H9 (cell line): ENCODE results near the gene WHAMM. TPM values are rescaled to one million over a fixed set of nuclear protein-coding genes. Genes with fewer than 3 reads are reported as not detected.

ENCODE experiments used
- DNase-seq: peaks from one replicate; pipeline ENCODE4 v3.0.0-alpha.2; 2017
- H2AFZ ChIP-seq: one replicate; pipeline ENCODE4 v1.6.1; 2013; ENCODE audit warnings: mild to moderate bottlenecking, low read length, control low read depth, moderate library complexity
- H2AK5ac ChIP-seq: 2 replicates; pipeline ENCODE4 v1.6.1; 2013; ENCODE audit warnings: low read length, control low read depth, mixed read lengths; ENCODE audit not compliant: insufficient read length
- H2BK120ac ChIP-seq: one replicate; pipeline ENCODE4 v1.6.1; 2013; ENCODE audit warnings: low read depth, mild to moderate bottlenecking, low read length, control low read depth, inconsistent platforms; ENCODE audit not compliant: poor library complexity, severe bottlenecking
- H2BK12ac ChIP-seq: 2 replicates; pipeline ENCODE4 v1.6.1; 2013; ENCODE audit warnings: low read length, control low read depth, mixed read lengths, low read depth; ENCODE audit not compliant: insufficient read length
- H2BK15ac ChIP-seq: 2 replicates; pipeline ENCODE4 v1.6.1; 2013; ENCODE audit warnings: low read depth, low read length, control low read depth
- H2BK20ac ChIP-seq: one replicate; pipeline ENCODE4 v1.6.1; 2013; ENCODE audit warnings: low read depth, mild to moderate bottlenecking, low read length, control low read depth, inconsistent platforms; ENCODE audit not compliant: poor library complexity, severe bottlenecking
- H2BK5ac ChIP-seq: 2 replicates; pipeline ENCODE4 v1.6.1; 2013; ENCODE audit warnings: low read length, control low read depth, mixed read lengths; ENCODE audit not compliant: insufficient read length
- H3K14ac ChIP-seq: 2 replicates; pipeline ENCODE4 v1.6.1; 2013; ENCODE audit warnings: low read length, control low read depth; ENCODE audit not compliant: insufficient read depth
- H3K18ac ChIP-seq: 2 replicates; pipeline ENCODE4 v1.6.1; 2013; ENCODE audit warnings: low read depth, mild to moderate bottlenecking, mixed read lengths, low read length, control low read depth; ENCODE audit not compliant: insufficient read length
- H3K23ac ChIP-seq: 2 replicates; pipeline ENCODE4 v1.6.1; 2013; ENCODE audit warnings: low read length, control low read depth, mixed read lengths, low read depth; ENCODE audit not compliant: insufficient read length
- H3K23me2 ChIP-seq: 2 replicates; pipeline ENCODE4 v1.6.1; 2013; ENCODE audit warnings: low read depth, mild to moderate bottlenecking, mixed read lengths, low read length, control low read depth; ENCODE audit not compliant: insufficient read length, poor library complexity, severe bottlenecking
- H3K27ac ChIP-seq: 2 replicates; pipeline ENCODE4 v1.5.1; 2013; ENCODE audit warnings: low read length, control low read depth, mixed read lengths, low read depth; ENCODE audit not compliant: insufficient read length
- H3K27me3 ChIP-seq: 2 replicates; pipeline ENCODE4 v1.6.1; 2013; ENCODE audit warnings: low read length, control low read depth, inconsistent platforms; ENCODE audit not compliant: insufficient read depth
- H3K4ac ChIP-seq: 2 replicates; pipeline ENCODE4 v1.6.1; 2013; ENCODE audit warnings: low read depth, mild to moderate bottlenecking, control low read depth, inconsistent platforms, low read length, moderate library complexity
- H3K4me1 ChIP-seq: 2 replicates; pipeline ENCODE4 v1.6.1; 2013; ENCODE audit warnings: low read length, control low read depth, inconsistent platforms; ENCODE audit not compliant: insufficient read depth
- H3K4me2 ChIP-seq: 2 replicates; pipeline ENCODE4 v1.6.1; 2013; ENCODE audit warnings: low read length, control low read depth, mixed read lengths; ENCODE audit not compliant: insufficient read length, insufficient read depth
- H3K56ac ChIP-seq: 2 replicates; pipeline ENCODE4 v1.6.1; 2013; ENCODE audit warnings: low read depth, mild to moderate bottlenecking, mixed read lengths, low read length, control low read depth; ENCODE audit not compliant: insufficient read length
- H3K79me1 ChIP-seq: 2 replicates; pipeline ENCODE4 v1.6.1; 2013; ENCODE audit warnings: low read depth, mild to moderate bottlenecking, moderate library complexity, low read length, control low read depth, inconsistent platforms; ENCODE audit not compliant: insufficient read depth, poor library complexity, severe bottlenecking
- H3K79me2 ChIP-seq: 2 replicates; pipeline ENCODE4 v1.6.1; 2013; ENCODE audit warnings: low read length, control low read depth, inconsistent platforms; ENCODE audit not compliant: insufficient read depth
- H3K9ac ChIP-seq: 2 replicates; pipeline ENCODE4 v1.6.1; 2013; ENCODE audit warnings: low read length, control low read depth, mixed read lengths; ENCODE audit not compliant: insufficient read length; ENCODE audit errors: extremely low read depth
- H3K9me3 ChIP-seq: one replicate; pipeline ENCODE4 v1.6.1; 2013; ENCODE audit warnings: low read depth, low read length, inconsistent platforms; ENCODE audit not compliant: control insufficient read depth
- H3T11ph ChIP-seq: one replicate; pipeline ENCODE4 v1.6.1; 2013; ENCODE audit warnings: mild to moderate bottlenecking, low read length, control low read depth, inconsistent platforms
- H4K20me1 ChIP-seq: one replicate; pipeline ENCODE4 v1.6.1; 2013; ENCODE audit not compliant: control insufficient read depth, insufficient read length, insufficient read depth
- H4K5ac ChIP-seq: 2 replicates; pipeline ENCODE4 v1.6.1; 2013; ENCODE audit warnings: low read depth, mild to moderate bottlenecking, mixed read lengths, low read length, control low read depth; ENCODE audit not compliant: insufficient read length
- H4K8ac ChIP-seq: replicated peaks from 2 replicates; pipeline ENCODE4 v1.6.1; 2013; ENCODE audit warnings: low read length, control low read depth, mixed read lengths, low read depth; ENCODE audit not compliant: insufficient read length
- H4K91ac ChIP-seq: 2 replicates; pipeline ENCODE4 v1.6.1; 2013; ENCODE audit warnings: low read depth, mild to moderate bottlenecking, moderate library complexity, mixed read lengths, low read length, control low read depth; ENCODE audit not compliant: insufficient read length
- H3K27ac Mint-ChIP-seq, 3 experiments: 2 replicates in 2 of 3; 3 replicates in 1 of 3; pipeline ENCODE4 v1.8.0; 2020 to 2021; ENCODE audit warnings: mixed read lengths in 3 of 3, mild to moderate bottlenecking in 1 of 3, moderate library complexity in 1 of 3
- H3K27me3 Mint-ChIP-seq: 2 replicates; pipeline ENCODE4 v1.8.0; 2021; ENCODE audit warnings: low read depth, mild to moderate bottlenecking, moderate library complexity, mixed read lengths
- H3K36me3 Mint-ChIP-seq, 3 experiments: 2 replicates in 2 of 3; 3 replicates in 1 of 3; pipeline ENCODE4 v1.8.0; 2020 to 2021; ENCODE audit warnings: low read depth in 3 of 3, mixed read lengths in 3 of 3; ENCODE audit not compliant: insufficient read depth in 1 of 3
- H3K4me1 Mint-ChIP-seq, 2 experiments: 2 replicates each; pipeline ENCODE4 v1.8.0; 2020; ENCODE audit warnings: mixed read lengths in 2 of 2
- H3K4me3 Mint-ChIP-seq, 2 experiments: 2 replicates in 1 of 2; 3 replicates in 1 of 2; pipeline ENCODE4 v1.8.0; 2020 to 2021; ENCODE audit warnings: mild to moderate bottlenecking in 2 of 2, mixed read lengths in 2 of 2, moderate library complexity in 1 of 2
- H3K9me3 Mint-ChIP-seq, 2 experiments: 2 replicates in 1 of 2; 3 replicates in 1 of 2; pipeline ENCODE4 v1.8.0; 2020; ENCODE audit warnings: mild to moderate bottlenecking in 2 of 2, mixed read lengths in 2 of 2, moderate library complexity in 1 of 2
- whole genome bisulfite sequencing: extraction: QIAGEN DNeasy Blood & Tissue Kit; methylation state at CpG from one replicate; pipeline ENCODE4 v1.1.7; 2013; ENCODE audit warnings: missing lambda C conversion rate, low lambda C conversion rate, mixed read lengths; ENCODE audit not compliant: insufficient read length; ENCODE audit errors: extremely low coverage; 5-methylcytosine and 5-hydroxymethylcytosine counted together
- total RNA-seq: library from RNA; stranded (reverse); gene quantifications from 2 replicates; pipeline ENCODE4 v1.2.1, GENCODE V29; 2021
- TF ChIP-seq, protein P1 (sequence below): fragments of 200-600 bp; sonication (generic); conservative IDR thresholded peaks from 3 replicates; pipeline ENCODE4 v1.8.0; 2021; ENCODE audit warnings: antibody characterized with exemption, mild to moderate bottlenecking

WHAMM gene
- total RNA-seq, 1 experiment from 2014 or later = 3.0 TPM

DNA sequence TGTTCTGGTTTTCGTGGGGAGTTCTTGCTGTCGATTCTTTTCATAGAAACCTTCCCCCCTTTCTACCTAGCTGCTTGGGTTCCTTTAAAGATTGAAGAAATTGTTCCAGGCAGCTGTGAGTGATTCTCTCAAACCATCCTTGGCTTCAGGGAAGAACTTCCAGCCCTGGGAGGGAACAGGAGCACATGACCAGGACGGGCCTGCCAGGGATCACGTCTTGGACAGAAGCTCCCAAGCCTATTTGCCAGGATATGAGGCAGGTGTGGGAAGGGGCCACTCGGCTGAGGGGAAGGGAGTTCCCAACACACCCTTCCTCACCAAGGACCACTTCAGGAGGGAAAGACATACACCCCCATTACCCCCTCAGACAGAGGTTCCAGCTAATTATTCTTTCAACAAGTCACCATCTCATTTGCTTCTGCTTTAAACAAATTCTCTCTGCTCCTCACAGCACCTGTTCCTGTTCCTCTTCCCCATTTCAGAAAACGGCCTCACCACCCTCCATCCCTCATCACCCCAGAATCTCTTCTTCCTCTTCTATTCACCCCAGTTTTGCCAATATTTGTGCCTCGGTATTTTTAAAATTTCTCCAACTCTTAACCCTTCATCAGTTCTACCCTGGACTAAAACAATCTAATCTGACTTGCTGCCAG lies 62.5 kb downstream of the WHAMM start:
- no peak overlapping the region for H2BK20ac ChIP-seq
- no peaks in the 10 kb centered on the region for H3K23me2 ChIP-seq
- no peak overlapping the region for H3T11ph ChIP-seq
- no peaks in the 10 kb centered on the region for H3K79me1 ChIP-seq
- no peak overlapping the region for H3K9ac ChIP-seq
- no peak overlapping the region for H2AK5ac ChIP-seq
- peak; percentile 16 for DNase-seq
- Mint-ChIP-seq H3K4me3 (no peak overlapping the region), H3K27ac (no peak overlapping the region), H3K27me3 (peaks cover under 1% of the 10 kb centered on the region; the same call in 1 of the 2 replicates), H3K9me3 (no peaks in the 10 kb centered on the region), H3K36me3 (no peaks in the 10 kb centered on the region), H3K4me1 (peaks cover 8 to 13% of the 10 kb centered on the region in 2 experiments)
- WGBS = no CpG with 5 or more reads among the region's 7 CpGs
- H4K8ac ChIP-seq = no peak overlapping the region
- no peaks in the 10 kb centered on the region for H4K20me1 ChIP-seq
- TF ChIP-seq, protein P1, sequence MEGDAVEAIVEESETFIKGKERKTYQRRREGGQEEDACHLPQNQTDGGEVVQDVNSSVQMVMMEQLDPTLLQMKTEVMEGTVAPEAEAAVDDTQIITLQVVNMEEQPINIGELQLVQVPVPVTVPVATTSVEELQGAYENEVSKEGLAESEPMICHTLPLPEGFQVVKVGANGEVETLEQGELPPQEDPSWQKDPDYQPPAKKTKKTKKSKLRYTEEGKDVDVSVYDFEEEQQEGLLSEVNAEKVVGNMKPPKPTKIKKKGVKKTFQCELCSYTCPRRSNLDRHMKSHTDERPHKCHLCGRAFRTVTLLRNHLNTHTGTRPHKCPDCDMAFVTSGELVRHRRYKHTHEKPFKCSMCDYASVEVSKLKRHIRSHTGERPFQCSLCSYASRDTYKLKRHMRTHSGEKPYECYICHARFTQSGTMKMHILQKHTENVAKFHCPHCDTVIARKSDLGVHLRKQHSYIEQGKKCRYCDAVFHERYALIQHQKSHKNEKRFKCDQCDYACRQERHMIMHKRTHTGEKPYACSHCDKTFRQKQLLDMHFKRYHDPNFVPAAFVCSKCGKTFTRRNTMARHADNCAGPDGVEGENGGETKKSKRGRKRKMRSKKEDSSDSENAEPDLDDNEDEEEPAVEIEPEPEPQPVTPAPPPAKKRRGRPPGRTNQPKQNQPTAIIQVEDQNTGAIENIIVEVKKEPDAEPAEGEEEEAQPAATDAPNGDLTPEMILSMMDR = no peak
- H3K79me2 ChIP-seq = no peaks in the 10 kb centered on the region
- no peak overlapping the region for H2AFZ ChIP-seq
- H3K27me3 ChIP-seq = no peaks in the 10 kb centered on the region
- no peaks in the 10 kb centered on the region for H3K9me3 ChIP-seq
- no peak overlapping the region for H3K14ac ChIP-seq
- no peak overlapping the region for H2BK12ac ChIP-seq
- no peak overlapping the region for H4K5ac ChIP-seq
- H3K56ac ChIP-seq = no peak overlapping the region
- no peak overlapping the region for H3K4me2 ChIP-seq
- H3K27ac ChIP-seq = no peak overlapping the region
- no peak overlapping the region for H2BK5ac ChIP-seq
- H3K4me1 ChIP-seq = peaks cover 3% of the 10 kb centered on the region; the same call in 1 of the 2 replicates
- no peak overlapping the region for H3K4ac ChIP-seq
- no peak overlapping the region for H4K91ac ChIP-seq
- H3K18ac ChIP-seq = no peak overlapping the region
- no peak overlapping the region for H2BK120ac ChIP-seq
- H3K23ac ChIP-seq = no peak overlapping the region
- no peak overlapping the region for H2BK15ac ChIP-seq
